ENCODE results near the gene RELL1.

RELL1 gene

GRCh38 chr4:37686373-37687193 lies at the start of gene RELL1:
Gene RELL1, minus strand, starts transcription at chr4:37686376. Its CDS starts 89 bp downstream, at chr4:37686287.
- DNase-seq, result peak; percentile 89

- DNase-seq, result no peak
Observed at GRCh38 chr4:37735578-37735977, 49.4 kb upstream of the RELL1 start.

- DNase-seq, result no peak
Observed at GRCh38 chr4:37734989-37735388, 48.8 kb upstream of the RELL1 start.

- no peak for DNase-seq
Observed at GRCh38 chr4:37733240-37733867, 47.2 kb upstream of the RELL1 start.

- DNase-seq, result no peak
Observed at GRCh38 chr4:37732526-37733186, 46.5 kb upstream of the RELL1 start.

GRCh38 chr4:37729649-37730004 lies 43.5 kb upstream of the RELL1 start:
- no peak for DNase-seq

GRCh38 chr4:37728064-37728463 lies 41.9 kb upstream of the RELL1 start:
- DNase-seq, result no peak

GRCh38 chr4:37727635-37728034 lies 41.5 kb upstream of the RELL1 start:
- DNase-seq, result no peak

- DNase-seq, result no peak
Observed at GRCh38 chr4:37726666-37727065, 40.5 kb upstream of the RELL1 start.

- DNase-seq, result no peak
Observed at GRCh38 chr4:37725718-37726117, 39.5 kb upstream of the RELL1 start.

- no peak for DNase-seq
Observed at GRCh38 chr4:37723067-37723466, 36.9 kb upstream of the RELL1 start.

GRCh38 chr4:37721995-37722638 lies 35.9 kb upstream of the RELL1 start:
- no peak for DNase-seq

- no peak for DNase-seq
Observed at GRCh38 chr4:37719021-37719420, 32.8 kb upstream of the RELL1 start.

- no peak for DNase-seq
Observed at GRCh38 chr4:37717576-37717975, 31.4 kb upstream of the RELL1 start.

GRCh38 chr4:37715889-37716402 lies 29.8 kb upstream of the RELL1 start:
- DNase-seq, result no peak

GRCh38 chr4:37710491-37710890 lies 24.3 kb upstream of the RELL1 start:
- DNase-seq, result no peak

- no peak for DNase-seq
Observed at GRCh38 chr4:37706032-37706431, 19.9 kb upstream of the RELL1 start.

GRCh38 chr4:37705571-37705970 lies 19.4 kb upstream of the RELL1 start:
- no peak for DNase-seq

- no peak for DNase-seq
Observed at GRCh38 chr4:37699868-37700481, 13.8 kb upstream of the RELL1 start.

GRCh38 chr4:37697566-37697965 lies 11.4 kb upstream of the RELL1 start:
- no peak for DNase-seq

GRCh38 chr4:37693450-37694190 lies 7.4 kb upstream of the RELL1 start:
- no peak for DNase-seq

- no peak for DNase-seq
Observed at GRCh38 chr4:37693030-37693429, 6.9 kb upstream of the RELL1 start.

All from NCI-H2081 treated with DMSO at 0.1 percent for 48 hours (cell line).